GM13977 (cell line): ENCODE data around the gene CDKN1C.

Source experiments
- DNase-seq: peaks from one replicate; pipeline ENCODE4 v3.0.0; 2012; ENCODE audit warnings: low spot score
- in situ Hi-C: fragments of 300-500 bp; cut with MboI; formaldehyde crosslinking; loops from one replicate; pipeline ENCODE4 v1.12.0; 2022; ENCODE audit warnings: low sequenced_read_pairs, low pct_unique_long_range_greater_than_20kb, mixed read lengths, inconsistent platforms; ENCODE audit not compliant: unreplicated experiment
- TF ChIP-seq, protein P1 (sequence below): IDR thresholded peaks from 2 replicates; pipeline ENCODE4 v1.5.1; 2012; ENCODE audit warnings: mild to moderate bottlenecking, control low read depth; ENCODE audit not compliant: insufficient read depth; ENCODE audit errors: extremely low read depth, missing control alignments

Gene CDKN1C

DNA sequence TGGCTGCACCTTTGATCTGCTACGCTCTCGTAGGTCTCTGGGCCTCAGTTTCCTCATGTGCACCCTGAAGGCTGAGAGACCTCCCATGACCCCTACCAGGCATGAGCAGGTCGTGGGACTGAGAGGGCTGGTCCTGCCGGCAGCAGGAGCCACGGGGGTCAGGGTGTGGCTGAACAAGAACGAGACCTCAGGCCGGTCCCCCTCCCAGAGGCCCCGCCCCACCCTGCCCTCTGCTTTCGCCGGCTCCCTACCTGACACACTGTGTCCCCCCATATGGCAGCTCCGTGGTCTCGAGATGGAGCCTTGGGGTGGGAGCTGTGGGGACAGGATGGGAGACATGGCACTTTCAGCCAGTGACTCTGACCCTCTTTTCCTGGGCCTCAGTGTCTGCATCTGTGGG lies 40.6 kb downstream of the CDKN1C start:
- in situ Hi-C loops, result no loop called here
- TF ChIP-seq, protein P1, sequence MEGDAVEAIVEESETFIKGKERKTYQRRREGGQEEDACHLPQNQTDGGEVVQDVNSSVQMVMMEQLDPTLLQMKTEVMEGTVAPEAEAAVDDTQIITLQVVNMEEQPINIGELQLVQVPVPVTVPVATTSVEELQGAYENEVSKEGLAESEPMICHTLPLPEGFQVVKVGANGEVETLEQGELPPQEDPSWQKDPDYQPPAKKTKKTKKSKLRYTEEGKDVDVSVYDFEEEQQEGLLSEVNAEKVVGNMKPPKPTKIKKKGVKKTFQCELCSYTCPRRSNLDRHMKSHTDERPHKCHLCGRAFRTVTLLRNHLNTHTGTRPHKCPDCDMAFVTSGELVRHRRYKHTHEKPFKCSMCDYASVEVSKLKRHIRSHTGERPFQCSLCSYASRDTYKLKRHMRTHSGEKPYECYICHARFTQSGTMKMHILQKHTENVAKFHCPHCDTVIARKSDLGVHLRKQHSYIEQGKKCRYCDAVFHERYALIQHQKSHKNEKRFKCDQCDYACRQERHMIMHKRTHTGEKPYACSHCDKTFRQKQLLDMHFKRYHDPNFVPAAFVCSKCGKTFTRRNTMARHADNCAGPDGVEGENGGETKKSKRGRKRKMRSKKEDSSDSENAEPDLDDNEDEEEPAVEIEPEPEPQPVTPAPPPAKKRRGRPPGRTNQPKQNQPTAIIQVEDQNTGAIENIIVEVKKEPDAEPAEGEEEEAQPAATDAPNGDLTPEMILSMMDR, result no peak
- no peak for DNase-seq

DNA sequence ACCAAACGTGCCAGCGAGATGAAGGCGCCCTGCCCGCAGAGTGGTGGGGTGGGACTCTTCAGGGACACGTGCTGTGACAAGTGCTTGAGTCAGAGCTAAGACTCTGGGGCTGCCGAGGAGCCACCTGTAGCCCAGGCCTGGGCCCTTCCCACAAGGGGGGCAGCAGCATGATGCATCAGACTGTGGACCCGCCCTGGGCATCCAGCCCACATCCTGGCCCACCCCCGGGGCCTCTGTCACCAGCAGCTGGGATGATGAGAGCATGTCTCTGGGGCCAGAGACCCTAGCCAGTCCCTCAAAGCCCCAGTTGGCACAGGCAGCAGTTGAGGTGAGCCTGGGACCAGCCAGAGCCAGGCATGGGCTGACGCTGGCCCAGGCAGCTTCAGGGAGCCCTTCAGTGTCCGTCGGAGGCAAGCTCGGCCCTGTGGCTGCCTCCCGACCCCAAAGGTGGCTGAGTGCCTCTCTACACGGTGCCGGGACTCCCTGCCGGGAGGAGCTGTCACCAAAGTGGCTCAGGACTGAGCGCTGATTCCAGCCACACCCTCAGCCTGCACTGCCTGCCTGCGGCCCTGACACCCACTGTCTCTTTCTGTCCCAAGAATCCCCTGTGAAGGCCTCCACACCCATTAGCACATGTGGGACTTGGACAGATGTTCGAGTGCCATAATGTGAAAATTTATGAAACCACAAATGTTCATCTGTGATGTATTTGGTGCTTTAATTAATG lies 41.3 kb downstream of the CDKN1C start:
- no peak for DNase-seq
- in situ Hi-C loops, result no loop called here
- TF ChIP-seq, protein P1, result no peak

DNA sequence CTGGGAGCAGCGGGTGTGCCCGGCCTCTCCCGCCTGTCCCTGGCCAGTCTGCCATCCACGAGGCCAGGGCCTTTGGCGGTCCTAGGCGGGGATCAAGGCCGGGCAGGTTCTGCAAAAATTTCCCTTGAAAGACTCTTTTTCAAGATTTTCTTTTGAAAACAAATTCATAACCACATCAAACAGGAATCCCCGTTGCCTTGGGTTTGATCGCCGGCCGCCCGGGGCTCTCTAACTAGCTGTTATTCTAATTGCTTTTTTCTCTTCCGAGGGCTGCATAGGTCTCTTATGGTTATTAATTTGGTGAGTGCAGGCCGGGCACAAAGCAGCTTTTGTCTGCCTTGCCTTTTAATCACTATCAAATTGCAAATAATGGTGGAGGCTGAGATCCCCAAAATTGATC lies 42.0 kb downstream of the CDKN1C start:
- TF ChIP-seq, protein P1, result no peak
- no peak for DNase-seq
- in situ Hi-C loops, result no loop called here

DNA sequence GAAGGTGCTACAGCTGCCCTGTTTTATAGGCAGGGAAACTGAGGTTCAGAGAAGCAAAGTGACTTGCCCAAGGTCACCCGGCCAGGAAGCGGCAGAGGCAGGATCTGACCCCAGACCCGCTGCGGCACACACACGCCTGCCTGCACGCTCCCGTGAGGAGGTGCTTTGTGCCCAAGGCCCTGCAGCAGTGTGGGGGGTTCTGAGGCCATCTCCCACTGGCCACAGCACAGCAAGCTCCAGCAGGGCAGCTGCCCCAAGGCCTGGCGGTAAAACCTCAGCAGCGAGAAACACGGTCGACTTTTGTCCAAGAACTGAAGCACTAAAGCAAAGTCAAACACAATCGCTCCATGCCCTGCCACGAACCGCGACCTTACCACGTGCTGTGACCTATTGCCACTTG lies 42.7 kb downstream of the CDKN1C start:
- in situ Hi-C loops, result no loop called here
- TF ChIP-seq, protein P1, result no peak

DNA sequence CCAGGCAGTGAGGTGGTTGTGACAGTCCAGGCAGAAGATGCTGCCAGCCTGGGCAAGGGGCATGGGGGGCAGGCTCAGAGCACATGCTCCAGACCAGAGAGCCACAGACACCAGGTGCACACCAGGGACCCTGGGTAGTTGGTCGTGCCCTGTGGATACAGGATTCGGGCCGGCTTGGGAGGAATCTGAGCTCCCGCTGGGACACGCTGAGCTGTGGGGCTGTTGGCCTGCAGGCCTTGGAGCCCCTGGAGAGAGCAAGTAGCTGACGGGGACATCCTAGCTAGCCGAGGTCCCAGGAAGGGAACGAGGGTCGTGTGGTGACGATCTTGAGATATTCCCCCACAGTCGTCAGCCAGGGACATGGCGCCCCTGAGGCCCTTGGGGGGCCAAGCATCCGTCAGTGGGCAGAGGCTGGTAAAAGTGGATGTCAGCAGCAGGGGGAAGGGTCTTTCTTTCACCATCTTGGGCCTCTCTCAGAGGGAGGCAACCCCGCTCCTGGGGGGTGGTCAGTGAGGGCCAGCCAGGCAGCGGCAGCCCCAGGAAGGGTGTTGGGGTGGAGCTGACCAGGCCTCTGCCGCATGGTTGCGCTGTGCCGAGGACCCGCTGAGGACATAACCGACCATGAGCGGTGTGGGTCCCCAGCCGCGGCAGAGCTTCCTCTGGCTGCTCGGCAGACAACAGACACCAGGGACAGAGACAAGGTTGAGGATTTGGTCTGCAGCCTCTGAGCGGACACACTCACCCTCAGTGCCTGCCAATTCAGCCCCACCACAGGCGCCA lies 44.0 kb downstream of the CDKN1C start:
- no peak for DNase-seq
- in situ Hi-C loops, result no loop called here
- TF ChIP-seq, protein P1, result no peak

More for the DNA sequence above, 42.7 kb downstream of the CDKN1C start:
- DNase-seq, result no peak

DNA sequence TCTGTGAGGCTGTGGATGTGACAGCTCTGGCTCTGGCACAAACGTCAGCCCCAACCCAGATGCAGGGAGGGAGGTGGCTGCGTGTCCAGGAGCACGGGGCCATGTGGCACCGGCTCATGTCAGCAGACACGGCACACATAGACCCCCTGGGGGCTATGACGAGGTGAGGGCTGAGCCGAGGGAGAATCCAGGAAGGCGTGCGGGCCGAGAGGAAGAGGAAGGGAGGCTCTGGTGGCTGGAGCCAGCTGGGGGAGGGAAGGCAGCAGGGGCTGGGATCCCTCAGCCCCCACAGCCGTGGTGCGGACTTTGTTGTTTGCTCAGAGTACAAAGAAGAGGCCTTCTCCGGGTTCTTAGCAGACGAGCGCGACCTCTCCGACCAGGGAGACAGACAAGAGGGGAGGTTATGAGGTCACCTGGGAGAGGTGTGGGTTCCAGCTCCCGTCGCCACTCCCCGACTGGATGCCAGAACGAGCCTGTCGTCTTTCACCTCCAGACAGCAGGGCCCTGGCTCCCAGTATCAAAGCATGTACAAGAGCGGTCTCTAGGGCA lies 46.1 kb downstream of the CDKN1C start:
- TF ChIP-seq, protein P1, result no peak
- in situ Hi-C loops, result no loop called here
- DNase-seq, result no peak
